Measurements from ENCODE around the gene NCKAP5.

The NCKAP5 gene

DNA sequence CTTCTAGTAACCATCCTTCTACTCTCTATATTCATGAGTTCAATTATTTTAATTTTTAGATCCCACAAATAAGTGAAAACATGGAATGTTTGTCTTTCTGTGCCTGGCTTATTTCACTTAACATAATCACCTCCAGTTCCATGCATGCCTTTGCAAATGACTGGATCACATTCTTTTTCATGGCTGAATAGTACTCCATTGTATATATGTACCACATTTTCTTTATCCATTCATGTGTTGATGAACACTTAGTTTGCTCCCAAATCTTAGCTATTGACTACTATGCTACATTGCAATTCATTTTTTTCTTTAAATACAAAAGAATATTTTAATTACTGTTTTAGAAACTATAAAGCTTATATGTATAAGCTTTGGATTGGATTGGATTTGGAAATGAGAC is 657.8 kb downstream of the NCKAP5 start:
- DNase-seq, result no peak

DNA sequence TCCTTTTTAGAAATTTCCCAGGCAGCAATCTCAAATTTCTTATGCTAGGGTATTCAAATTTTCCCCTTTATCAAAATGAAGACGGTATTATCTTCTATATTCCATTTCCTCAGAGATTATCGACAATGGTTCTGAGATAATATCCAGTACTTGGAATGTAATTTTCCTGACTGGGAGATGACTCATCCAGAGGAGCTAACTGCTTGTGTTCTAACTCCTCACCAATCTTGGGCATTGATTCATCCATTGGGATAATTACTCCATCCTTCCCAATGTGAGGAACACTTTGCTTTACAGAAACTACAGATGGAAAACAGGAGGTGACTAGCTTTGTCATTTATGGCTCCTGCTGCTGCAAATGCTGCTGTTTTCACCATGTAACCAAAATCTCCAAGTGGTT is 658.8 kb downstream of the NCKAP5 start:
- no peak for DNase-seq

DNA sequence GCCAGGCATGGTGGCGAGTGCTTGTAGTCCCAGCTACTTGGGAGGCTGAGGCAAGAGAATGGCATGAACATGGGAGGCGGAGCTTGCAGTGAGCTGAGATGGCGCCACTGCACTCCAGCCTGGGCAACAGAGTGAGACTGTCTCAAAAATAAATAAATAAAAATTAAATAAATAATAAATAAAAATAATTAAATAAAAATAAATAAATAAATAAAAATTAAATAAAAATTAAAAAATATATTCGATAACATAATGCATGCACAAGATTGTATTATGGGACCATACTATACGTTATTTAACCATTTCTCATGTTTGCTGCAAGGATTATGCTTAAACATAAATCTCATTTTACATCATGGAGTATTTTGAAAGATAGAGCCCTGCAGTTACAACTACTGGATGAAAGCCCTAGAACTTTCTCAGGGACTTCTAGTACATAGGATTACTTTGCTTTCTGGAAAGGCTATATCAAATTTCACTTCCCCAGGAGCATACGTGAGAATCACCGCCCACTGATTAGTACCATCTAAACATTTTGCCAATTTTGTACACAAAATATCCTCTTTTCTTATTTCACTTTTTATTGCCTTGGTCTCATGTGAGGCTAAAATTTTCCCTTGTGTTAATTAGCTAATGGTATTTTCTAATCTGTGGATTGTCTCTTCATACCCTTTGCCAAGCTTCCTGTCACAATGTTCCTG is 664.0 kb downstream of the NCKAP5 start:
- no peak for DNase-seq

DNA sequence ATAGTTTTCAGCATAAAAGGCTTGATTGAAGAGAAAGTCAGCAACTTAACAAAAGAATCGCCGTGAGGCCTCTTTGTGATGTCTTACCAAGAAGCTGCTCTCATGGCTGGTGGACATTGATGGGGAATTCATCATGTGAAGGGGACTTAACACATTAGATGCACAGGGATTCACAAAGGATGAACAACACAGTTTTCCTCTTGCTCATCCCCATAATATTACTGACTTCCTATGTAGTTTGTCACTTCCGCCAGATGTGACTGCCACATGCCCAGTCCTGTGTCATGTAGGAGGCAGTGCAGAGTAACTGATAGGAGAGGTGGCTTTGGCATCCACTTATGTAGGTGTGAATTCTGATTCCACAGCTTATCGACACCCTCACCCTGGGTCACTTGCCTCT is 665.6 kb downstream of the NCKAP5 start:
- no peak for DNase-seq

DNA sequence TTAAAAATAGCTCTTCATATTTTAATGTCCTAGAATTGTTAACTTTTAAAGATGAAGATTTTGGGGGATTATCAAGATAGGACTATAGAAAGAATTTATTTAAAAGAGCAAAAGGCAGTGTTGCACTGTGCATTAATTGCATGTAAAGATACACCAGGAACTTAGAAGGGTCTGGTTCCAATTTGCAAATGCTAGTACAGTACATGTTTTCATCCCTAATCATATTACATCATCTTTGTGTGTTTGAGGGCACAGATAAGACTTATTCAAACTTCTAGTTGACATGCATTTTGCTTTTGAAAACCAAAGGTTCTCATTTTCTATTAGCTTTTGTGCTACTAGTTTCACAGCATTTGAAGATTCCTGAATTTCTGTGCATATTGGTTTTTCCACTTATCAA is 666.6 kb downstream of the NCKAP5 start:
- no peak for DNase-seq

DNA sequence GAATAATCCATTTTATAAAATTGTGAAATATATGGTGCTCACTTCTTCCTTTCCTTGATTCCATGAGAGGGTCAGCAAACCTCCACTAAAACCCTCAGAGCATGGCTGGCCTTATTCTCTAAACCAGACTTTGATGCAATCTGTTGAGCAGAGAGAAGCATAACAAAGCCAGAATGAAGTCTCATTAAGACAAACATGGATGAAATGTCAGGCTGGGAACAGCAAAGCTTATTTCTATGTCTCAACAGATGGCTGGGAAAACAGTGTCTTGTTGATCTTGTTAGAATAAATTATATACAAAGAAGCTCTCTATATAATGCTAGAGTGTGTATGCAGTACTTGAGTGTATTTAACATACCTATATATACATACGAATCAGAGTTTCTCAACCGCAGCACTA is 671.2 kb downstream of the NCKAP5 start:
- no peak for DNase-seq

DNA sequence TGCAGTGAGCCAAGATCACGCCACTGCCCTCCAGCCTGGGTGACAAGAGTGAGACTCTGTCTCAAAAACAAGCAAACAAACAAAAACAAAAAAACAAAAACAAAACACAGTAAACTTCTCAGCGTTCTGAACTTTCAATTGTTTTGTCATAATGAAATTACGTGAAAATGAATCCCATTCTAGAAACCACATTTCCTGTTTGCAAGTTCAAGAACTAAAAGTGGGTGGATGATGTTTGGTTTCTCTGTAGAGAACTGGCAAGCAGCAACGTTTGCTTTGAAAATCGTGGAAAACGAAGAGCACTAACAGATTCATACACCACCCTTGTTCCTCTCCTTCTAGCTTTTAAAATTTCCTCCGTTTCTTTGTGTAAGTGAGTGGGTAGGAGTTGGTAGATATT is 672.2 kb downstream of the NCKAP5 start:
- no peak for DNase-seq

DNA sequence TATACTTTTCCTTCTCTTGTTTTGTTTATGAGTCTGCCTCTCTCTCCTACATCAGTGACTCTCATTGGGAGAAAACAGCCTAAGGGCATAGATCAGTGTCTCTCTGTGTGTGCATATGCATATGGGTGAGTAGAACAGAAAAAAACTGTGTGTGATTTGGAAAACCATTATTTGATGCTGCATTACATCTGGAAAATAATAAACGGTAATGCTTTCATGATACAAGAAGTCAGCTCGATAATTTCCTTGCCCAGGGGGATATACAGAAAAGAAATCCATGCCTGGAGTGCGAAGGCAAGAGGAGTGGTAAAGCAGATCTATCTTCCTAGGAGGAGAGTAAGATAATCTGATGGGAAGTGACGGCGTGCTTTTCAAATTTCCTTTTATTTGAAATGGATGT is 676.8 kb downstream of the NCKAP5 start:
- peak; percentile 5 for DNase-seq

DNA sequence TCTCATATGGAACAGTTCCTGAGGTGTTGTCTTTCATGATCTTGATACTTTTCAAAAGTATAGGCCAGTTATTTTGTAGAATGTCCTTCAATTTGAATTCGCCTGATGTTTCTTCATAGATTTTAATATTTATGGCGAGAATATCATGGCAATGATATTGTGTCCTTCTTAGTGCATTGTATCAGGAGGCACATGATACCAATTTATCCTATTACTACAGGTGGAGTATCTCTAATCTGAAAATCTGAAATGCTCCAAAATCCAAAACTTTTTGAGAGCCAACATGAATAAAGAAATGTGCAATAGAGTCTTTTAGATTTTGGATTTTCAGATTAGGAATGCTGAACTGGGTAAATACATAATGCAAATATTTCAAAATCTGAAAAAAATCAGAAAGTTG is 681.7 kb downstream of the NCKAP5 start:
- no peak for DNase-seq

DNA sequence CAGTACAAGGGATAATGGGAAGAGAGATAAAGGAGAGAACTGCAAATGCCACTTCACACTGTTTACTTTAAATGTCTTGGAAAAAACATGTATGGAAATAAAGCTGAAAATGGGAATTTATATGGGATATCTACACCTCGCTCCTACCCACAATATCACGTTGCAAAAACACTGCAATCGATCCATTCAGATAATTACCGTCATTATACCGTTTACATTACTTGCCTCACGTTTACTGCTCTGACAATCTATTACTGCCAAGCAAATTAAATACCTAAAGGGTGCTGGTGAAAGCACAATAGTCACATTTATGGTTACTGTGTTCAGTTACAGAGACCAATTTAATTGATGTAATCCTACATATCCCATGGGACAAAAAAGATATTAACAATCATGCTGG is 683.6 kb downstream of the NCKAP5 start:
- DNase-seq, result peak; percentile 8

DNA sequence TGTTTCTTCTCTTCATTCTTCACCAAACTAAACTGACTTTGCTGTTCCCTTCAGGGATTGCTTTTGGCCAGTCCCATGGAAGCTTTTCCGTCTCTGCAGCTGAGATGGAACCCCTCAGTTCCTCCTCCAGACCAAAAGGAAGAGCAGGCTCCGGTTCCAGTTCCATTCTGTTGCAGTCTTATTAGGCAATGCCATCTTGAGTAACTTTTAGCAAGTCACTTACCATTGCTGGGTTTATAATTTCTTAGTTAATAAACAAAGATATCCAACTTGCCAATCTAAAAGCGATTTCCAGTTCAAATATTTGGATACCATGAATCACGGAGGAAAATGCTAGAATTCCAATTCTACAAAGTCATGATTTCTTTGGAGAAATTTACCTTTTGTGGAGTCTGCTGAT is 684.0 kb downstream of the NCKAP5 start:
- DNase-seq, result no peak

DNA sequence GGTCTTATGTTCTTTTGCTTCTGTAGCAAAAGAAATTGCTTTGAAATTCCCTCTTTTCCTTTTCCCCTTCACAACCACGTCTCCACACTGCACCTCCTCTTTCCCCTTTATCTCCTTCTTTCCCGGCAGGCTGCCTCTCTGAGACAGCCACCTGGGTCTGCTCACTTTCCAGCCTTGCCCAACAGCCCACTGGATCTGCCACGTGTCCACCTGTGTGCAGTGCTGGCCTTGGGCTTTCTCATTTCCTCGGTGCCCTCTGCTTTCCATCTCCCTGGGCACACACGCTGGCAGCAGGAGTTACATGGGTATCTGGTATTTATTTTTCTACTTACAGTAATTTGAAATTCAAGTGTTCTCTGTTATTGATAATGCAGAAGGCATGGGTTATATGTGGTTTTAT is 684.8 kb downstream of the NCKAP5 start:
- DNase-seq, result no peak

DNA sequence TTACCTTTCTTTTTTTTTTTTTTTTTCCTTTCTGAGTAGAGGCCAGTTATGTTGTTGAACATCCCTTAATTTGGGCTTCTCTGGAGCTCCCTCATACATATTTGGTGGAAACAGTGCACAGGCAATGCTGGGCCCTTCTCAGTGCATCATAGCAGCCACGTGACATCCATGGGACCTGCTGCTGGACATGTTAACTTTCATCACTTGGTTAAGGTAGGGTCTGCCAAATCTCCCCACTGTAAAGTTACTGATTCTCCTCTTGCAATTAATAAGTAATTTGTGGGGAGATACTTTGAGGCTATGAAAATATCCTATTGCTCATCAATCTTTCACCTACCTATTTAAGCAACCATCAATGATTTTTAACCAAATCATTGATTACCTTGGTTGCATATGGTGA is 686.7 kb downstream of the NCKAP5 start:
- DNase-seq, result no peak

DNA sequence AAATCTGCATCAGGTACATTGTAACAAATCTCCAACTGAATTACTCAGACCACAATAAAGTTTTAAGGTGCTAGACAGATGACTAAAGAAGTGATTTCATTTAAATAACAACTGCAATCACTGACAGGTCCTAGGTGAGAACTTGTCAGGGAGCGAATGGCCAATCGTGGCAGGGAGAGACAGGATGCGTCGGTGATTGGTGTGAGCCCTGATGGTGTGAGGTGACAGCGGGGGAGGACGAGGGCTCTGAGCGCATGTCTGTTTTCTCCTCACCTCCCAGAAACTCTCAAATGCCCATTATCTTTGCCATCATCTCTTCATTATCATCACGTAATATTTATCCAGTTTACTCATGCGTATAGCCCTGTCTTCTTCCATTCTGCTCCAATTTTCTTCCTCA is 690.3 kb downstream of the NCKAP5 start:
- DNase-seq, result no peak

DNA sequence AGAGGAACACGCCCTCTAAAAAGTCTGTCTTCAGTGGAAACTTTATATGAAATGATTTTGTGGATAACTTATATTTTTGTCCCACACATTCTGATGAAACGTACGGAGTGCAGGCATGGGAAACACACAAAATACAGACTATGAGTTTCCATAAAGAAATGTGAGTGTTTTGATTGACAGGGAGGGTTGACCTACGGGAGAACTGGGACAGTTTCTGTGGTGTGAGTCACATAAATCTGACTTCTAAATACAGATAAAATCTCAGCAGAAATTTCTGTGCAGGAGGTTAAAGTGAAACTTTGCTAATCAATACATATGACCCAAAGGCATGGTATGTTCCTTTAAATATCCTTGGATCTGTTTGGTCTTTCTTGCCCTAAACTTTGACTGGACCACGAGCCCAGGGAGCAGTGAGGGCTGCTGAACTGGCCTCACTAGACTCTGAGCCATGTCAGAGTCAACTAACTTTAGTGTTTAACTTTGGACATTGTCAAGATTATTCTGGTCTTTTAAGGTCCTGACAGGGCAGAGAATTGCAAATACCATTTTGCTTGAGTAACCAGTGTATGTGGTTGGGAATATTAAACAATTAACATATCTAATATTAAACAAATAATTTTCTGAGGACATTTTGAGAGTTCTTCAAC is 691.4 kb downstream of the NCKAP5 start:
- no peak for DNase-seq

DNA sequence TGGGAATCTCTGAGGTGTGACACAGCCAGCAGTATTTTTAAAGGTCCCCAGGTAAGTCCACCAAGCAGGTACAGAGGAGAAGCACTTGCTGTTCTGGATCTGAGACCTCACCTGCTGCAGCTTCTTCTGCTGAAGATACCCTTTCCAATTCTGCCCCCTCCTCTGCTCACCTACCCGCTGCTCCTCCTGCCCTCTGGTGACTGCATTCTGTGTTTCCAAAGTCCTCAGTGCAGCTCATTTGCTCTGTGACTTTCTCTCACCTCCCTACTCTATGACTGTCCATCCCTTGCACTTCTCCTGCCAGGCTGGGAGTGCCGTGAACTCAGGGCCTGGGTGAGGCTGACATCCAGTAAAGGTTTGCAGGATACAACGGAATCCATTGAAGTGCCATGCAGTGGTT is 693.1 kb downstream of the NCKAP5 start:
- DNase-seq, result no peak

DNA sequence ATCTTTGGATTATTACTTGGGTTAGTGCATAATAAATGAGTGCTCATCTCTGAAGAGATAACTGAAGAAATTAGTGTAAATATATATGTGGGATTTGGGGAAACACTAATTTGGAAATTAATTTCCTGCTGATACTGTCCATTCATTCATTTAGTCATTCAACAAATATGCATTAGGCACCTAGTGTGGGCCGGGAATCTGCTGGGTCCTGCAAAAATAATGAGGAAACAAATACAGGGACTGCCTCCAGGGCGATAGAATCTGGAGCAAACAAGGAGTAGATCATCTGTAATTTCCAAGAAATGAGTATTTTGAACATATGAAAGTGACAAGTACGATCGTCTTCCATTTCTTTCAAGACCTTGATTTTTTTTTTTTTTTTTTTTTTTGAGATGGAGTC is 694.5 kb downstream of the NCKAP5 start:
- no peak for DNase-seq

DNA sequence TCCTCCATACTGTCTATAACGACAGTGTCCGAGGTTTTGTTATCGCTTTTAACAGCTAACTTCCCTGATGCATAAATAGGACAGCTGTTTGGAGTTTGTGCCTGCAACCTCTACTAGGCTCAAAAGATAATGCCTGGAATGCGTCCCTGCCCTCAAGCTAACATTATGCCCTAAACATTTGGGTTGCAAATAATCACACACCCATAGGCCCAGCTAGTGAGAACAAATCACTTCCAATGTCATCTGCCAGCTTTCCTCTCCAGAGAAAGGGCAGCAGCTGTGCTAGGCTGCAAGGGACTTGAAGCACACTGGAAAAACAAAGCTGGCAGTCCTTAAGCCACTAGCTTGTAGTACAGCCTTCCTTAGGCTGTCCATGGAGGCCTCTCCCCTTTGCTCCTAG is 696.4 kb downstream of the NCKAP5 start:
- DNase-seq, result peak; percentile 77

DNA sequence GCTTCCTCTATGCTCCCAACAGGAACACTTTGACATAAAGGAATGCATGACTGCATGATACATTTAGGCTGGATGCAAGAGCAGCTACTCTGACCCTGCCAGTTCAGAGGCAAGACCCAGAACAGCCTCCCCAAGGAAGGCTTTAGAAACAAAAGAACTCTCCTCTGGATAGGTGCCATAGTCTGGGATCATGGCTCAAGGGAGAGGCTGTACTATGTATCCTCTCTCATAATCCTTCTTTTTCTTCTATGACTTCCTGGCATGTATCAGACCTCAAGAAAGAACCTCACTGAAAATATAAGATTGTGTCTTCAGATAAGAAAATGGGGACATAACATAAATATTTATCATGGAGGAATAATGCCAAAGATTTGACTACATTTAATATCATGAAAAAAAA is 704.3 kb downstream of the NCKAP5 start:
- no peak for DNase-seq

DNA sequence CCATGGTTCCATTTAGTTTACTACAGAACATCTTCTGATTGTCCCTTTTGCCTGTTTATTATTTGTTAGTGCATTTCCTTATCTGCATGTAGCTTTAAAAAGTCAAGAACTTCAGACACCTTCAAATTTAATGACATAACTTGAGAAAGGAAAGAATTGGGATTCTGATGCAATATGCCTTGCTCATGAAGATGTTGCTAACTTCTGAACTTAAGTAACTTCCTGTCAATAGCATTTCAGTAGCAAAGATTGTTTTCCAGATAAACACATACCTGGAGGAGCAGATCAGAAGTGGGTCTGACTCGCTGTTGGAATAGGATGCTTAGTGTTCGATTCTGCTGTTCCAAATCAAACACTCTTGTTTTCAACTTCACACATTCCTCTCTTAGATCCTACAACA is 708.0 kb downstream of the NCKAP5 start:
- DNase-seq, result no peak

DNA sequence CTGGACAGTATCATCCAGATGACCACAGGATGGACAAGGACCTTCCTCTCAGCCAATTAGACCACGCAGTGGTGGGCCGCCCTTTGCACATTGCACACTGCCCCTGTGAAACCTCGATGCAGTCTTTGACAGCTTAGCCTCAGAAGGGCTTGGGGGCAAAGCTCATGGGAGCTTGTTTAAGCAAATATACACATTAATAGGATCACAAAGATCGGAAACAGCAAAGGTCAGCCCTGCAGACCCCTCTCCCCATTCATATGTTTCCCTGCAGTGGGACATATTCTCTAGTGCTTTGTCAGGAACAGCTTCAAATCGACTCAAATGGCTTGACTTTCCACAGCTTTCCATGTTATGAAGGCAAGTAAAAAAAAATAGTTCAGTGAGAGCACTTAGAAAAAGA is 708.7 kb downstream of the NCKAP5 start:
- no peak for DNase-seq

DNA sequence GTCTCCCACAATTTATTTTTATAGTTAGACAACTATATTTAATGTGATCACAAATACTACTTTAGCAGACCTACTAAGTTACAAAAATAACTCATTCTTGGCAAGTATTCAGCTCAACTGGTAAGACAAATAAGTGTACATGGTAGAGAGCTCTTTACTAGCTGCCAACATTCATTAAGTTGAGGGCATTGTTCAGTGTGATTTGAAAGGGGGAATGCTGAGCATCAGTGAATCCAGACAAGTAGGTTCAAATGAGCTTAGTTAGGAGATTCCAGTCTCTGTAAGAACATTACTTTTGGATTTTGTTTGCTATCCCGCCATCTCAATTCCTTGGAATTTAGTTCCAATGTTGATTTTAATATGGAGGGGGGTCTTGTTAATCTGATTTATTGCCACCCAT is 710.9 kb downstream of the NCKAP5 start:
- no peak for DNase-seq

DNA sequence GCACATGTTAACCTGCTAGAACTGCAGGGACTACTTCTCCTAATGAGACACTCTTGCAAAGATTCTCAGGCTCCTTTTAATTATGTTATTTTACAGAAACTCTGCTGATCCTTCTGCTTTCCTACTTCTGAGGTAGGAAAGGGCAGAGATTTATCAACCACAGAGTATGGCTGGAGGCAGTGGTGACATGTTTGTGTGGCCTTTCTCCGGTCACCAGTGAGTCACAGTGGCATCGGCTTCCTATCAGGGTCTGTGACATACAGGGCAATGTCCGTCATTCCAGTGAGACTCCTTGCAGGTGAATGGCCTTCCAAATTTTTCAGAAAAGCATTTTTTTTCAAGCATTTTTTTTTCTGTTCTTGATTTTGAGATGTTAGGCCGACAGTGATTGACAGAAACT is 717.6 kb downstream of the NCKAP5 start:
- DNase-seq, result no peak

DNA sequence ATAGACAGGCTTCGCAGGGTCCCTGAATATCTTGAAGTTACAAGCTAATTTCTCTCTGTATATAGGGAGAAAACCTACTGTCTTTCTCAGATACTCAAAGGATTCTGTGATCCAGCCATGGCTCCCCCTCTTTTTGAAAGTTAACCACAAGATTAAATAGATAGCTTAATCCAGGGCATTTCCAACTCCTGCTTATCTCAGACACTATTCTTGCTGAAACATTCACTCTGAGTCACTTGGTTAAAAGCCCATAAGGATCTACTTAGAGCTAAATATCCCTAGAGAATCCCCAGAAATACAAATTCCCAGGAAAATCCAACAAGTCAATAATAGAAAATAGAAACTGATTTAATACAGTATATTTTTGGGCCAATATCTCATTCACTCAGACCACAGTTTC is 719.1 kb downstream of the NCKAP5 start:
- DNase-seq, result no peak

DNA sequence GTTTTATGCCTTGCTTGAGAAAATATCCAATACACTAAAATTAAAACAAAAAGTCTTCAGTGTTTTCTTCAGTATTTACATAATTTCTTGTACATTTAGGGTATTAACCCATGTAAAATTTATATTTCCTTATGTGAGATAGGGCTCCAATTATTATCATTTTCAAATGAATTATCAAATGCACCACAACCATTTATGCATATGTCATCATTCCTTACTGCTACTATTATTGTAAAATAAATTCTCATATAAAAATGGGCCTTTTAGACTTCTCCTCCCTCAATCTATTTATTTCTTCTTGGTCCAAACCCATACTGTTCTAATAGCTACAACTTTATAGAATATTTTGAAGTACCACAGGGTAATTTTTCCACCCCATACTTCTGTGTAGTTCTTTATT is 722.9 kb downstream of the NCKAP5 start:
- no peak for DNase-seq
